GM15510 (cell line): ENCODE data around the gene ALDH18A1.
A peak's percentile ranks its signal among the peaks of the same experiment; 100 is the strongest.

ENCODE experiments used
- POLR2A ChIP-seq: IDR thresholded peaks from 3 replicates; pipeline ENCODE4 v1.6.1; 2011; ENCODE audit warnings: borderline replicate concordance; ENCODE audit not compliant: insufficient read length; ENCODE audit errors: extremely low read depth

The ALDH18A1 gene

DNA sequence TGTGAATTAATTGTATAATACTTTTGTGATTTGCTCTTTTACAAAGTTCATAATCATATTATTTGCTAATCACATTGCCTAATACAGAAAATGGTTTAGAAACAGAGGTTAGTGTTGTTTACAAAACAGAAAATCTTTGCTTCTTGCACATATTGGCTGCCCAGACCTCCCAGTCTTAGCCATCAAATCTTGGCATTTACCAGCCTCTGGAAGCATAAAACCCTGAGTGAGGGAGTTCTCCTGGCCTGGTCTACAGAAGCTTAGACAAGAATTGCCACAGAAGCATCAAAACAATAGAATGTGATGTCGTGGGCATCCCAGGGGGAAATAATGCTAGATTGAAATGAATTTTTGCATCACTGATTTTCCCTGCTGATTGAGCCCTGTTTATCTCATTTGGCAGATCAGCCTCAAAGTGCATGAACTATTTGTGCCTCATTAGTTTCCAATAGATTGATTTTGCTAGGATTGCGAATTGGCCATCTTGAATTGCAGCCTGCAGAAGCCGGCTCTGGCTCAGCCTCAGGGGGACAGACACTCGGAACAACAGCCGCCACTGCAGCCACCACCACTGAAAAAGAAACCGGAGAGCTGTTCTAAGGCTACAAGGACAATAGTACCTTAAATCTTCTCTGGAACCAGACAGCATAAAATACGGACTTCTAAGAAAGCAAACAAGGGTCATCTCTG, 84.2 kb downstream of the ALDH18A1 start:
- no peak for TF ChIP-seq POLR2A

DNA sequence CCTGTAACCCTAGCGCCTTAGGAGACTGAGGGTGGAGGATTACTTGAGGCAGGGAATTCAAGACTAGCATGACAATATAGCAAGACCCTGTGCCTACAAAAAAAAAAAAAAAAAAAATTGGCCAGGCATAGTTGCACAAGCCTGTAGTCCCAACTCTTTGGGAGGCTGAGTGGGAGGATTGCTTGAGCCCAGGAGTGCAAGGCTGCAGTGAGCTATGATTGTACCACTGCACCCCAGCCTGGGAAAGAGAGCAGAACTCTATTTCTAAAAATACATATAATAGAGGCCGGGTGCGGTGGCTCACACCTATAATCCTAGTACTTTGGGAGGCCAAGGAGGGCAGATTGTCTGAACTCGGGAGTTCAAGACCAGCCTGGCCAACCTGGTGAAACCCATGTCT, 85.1 kb downstream of the ALDH18A1 start:
- no peak for TF ChIP-seq POLR2A

DNA sequence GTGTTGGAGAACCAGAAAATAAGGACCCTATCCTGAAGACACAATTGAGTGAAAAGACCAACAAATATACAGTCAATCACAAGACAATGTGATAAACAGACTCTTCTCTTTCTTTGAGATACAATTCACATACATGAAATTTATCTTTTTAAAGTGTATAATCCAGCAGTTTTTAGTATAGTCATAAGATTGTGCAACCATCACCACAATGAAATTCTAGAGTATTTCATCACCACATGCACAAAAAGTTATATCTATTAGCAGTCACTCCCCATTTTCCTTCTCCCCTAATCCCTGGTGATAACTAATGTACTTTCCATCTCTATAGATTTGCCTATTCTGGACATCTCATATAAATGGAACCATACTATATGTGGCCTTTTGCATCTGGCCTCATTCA, 87.1 kb downstream of the ALDH18A1 start:
- no peak for TF ChIP-seq POLR2A

DNA sequence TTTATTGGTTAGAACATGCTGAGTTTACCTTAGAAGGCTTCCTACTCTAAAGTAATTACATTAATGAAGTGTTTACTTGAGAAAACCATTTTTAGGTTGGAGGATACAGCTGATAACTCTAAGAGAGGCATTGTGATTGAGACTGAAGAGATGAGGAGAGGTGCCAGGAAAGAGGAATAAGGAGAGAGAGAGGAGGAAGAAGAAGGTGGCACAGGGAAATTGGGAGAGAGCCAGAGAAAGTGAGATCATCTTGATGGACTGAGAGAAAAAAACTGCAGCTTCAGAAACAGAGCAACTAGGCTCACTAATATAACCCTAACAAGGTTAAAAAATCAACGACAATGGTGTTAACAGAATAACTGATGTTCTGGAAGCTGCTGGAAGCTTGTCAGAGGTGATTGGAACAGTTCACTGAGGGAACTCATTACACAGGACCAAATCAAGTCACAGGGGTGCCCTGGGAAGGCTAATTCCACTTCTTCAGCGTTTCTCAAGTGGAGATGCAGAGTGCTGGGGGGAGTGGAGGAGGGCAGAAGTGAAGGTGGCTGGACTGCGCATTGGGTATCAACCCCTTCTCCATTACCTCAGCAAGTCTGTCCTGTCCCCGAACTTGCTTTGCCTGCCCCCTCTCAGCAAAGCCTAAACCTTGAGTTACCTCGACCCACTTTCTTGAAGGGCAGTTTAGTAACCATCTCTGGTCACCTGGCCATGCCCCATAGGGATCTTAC, 88.4 kb downstream of the ALDH18A1 start:
- no peak for TF ChIP-seq POLR2A

DNA sequence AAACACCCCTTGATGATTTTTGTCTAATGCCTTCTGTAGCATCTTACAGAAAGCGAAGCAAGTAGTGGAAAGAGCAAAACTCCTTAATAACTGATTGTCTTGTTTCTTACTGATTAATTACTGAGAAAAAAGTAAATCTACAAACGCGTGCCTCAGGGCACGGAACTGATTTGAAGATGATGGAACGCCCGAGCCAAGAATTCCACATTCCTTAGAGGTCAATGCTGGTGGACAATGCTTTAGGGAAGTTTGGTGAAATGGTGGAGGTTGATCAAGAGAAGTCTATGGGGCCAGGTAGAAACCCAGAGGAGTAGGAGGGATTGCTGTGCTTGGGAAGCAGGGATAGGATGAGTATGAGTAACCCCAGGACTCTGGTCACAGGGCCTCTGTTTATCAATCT, 90.4 kb downstream of the ALDH18A1 start:
- no peak for TF ChIP-seq POLR2A

DNA sequence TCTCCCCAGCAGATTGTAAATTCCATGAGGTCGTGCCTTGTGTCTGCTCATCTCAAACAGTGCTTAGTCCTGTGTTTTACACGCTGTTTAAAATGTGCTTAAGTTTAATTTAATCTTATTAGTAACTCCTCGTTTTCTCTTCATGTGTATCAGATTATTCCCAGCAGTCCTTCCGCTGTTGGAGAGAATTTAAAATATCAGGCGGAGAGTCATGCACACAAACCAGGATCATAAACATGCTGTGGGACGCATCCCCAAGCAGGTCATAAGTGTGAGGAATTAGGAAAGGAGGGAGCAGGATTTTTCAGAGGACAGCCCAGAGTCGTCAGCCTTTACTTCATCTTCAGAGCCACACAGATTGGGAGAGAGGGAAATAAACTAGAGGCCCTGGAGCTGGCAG, 91.2 kb downstream of the ALDH18A1 start:
- no peak for TF ChIP-seq POLR2A

DNA sequence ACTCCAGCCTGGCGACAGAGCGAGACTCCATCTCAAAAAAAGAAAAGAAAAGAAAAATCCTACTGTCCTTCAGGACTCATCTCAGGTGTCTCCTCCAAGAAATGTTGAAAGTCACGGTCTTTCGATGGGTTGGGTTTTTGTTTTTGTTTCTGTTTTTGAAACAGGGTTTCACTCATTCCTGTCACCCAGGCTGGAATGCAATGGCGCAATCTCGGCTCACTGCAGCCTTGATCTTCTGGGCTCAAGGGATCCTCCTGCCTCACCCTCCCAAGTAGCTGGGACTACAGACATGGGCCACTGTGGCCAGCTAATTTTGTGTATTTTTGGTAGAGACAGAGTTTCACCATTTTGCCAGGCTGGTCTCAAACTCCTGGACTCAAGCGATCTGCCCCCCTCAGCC, 92.2 kb downstream of the ALDH18A1 start:
- no peak for TF ChIP-seq POLR2A

DNA sequence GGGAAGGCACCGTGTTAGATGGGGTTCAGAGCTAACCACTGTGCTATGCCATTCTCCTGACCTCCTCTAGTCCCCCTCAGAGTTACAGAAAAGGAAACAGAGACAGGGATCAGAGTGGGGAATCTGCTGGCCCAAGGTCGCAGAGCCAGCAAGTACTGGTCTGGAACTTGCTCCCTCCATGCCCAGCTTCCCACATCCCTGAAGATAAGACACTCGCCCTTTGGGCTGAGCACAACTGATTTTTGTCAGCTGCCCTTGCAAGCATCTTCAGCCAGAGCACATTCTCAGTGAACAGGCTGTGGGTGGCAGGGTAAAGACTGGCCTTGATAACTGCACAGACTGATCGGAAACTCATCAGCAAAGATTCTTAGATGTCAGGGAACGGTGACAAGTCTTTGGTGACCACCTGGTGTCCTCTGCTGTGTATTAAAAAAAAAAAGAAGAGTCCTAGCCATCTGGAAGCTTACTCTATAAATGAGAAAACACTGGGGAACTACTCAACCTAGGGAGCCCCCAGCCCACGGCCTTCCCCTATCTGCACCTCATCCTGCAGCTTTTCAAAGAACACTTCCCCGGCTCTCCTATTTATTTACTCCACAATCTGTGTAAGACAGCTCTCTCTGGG, 94.1 kb downstream of the ALDH18A1 start:
- no peak for TF ChIP-seq POLR2A

DNA sequence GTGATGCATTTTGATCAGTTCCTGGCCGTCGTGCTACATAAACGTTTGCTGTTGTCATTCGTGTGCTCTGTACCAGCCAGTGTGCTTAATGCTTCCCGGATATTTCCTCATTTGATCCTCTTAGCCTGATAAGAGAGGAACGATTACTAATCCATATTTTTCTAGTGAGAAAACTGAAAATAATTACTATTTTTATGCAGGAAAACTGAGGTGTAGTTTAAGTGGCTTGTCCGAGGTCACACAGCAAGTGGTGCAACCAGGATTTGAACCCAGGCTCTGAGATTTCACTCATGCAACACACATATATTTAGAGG, 94.7 kb downstream of the ALDH18A1 start:
- TF ChIP-seq POLR2A: no peak

DNA sequence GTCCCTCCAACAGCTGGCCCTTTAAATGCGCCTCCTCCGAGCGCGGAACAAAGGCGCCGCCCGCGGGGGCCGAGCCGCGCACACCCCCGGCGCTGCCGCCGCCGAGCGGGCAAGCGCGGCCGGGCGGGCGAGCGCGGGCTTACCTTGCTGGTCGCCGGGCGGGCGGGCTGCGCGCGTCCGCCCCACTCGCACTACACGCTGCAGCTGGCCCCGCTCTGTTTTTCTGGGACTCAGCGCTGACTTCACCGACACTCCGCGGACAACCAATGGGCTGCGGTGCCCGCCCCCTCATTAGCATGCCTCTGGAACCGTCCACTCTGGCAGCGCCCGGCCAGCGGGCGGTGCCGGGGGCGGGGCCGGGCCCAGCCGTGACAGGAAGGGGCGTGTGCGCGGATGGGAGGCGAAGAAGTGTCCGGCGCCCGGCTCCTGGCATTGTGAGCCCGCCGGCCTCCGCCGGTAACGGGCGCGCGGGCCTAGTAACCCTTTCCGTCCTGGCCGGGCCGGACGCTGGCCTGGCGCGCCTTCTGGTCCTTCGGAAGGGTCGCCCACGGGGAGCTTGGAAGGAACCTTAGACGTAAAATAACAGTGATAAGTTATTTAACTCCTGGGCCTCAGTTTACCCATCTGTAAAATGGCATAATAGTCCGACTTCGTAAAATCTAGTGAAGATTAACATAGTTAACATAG, 95.2 kb downstream of the ALDH18A1 start, which contains the start of gene SORBS1:
TSS of gene SORBS1 (minus strand) at position 195 of the 687 bp plus-strand sequence. CDS start 120,236 bp downstream, outside the sequence.
- peak; percentile 36 for TF ChIP-seq POLR2A

DNA sequence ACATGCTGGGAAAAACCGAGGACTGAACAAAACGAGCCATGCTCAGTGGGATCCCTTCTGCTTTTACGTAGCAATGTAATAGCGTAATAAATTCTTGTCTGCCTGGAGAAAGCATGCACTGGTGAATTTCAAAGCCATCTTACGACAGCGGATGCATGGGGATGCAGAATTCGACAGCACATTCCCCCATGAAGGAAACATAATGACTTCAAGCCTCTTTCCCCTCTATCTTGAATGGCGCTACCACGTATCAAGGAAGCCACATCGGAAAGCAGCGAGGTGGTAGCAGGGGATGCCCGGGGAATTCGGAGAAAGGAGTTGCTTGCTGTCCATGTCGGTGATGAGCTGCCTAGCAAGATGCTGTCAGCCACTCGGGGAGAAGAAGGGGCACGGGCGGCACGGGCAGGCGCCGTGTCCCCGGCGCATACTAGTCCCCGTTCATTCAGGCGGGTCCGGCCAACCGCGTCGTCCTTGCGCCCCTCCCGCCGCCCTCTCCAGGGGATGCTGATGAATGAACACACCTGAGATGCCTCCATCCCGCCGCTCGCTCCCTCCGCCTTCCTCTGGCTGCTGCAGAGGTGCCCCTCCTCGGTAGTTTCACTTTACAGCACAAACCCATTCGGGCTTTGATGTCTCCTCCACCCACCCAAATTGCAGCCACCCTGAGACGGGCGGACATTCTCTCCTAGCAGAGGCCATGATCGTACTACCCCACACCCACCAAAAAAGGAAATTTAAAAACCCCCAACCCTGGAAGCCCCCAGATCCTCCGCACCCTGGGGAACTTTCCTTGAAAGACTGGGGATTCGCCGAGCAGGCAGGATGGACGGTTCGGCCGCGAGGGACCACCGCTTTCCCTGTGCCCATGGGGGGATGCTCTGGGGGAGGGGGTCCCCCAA, 96.0 kb downstream of the ALDH18A1 start:
- TF ChIP-seq POLR2A: no peak

DNA sequence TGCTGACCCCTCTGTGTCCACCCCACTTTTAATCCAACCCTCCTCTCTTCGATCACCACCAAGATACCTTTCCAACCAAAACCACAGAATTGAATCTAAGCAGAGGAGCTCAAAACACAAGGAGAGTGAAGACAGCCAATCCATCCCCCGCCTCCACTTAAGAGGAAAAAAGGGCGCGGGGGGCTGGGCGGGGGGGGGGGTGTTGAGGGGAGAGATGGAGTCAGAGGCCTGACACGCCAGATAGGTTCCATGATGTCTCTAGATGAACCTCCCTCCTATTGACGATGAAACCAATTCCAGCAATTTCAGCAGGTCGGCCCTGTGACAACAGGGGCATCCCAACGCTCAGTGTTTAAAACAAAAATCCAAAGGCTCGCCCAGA, 96.6 kb downstream of the ALDH18A1 start:
- TF ChIP-seq POLR2A: no peak

DNA sequence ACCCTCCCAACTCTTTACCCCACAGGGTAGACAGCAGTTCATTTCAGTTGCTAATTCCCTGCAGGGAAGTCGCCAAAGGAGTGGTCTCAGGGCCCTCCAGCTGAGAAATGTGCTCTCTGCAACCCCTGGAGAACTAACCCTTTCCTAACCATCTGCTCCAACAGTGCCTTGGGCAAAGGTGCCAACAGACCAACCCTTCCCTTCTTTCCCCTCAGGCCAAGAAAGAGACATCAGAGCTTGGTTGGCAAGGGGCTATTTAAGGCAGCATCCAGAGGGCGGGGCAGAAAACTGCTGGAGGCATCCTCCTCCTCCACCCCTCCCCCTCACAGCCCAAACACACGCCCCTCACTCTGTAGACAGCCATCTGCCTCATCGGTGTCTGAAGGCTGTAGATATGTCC, 97.0 kb downstream of the ALDH18A1 start:
- TF ChIP-seq POLR2A: no peak

DNA sequence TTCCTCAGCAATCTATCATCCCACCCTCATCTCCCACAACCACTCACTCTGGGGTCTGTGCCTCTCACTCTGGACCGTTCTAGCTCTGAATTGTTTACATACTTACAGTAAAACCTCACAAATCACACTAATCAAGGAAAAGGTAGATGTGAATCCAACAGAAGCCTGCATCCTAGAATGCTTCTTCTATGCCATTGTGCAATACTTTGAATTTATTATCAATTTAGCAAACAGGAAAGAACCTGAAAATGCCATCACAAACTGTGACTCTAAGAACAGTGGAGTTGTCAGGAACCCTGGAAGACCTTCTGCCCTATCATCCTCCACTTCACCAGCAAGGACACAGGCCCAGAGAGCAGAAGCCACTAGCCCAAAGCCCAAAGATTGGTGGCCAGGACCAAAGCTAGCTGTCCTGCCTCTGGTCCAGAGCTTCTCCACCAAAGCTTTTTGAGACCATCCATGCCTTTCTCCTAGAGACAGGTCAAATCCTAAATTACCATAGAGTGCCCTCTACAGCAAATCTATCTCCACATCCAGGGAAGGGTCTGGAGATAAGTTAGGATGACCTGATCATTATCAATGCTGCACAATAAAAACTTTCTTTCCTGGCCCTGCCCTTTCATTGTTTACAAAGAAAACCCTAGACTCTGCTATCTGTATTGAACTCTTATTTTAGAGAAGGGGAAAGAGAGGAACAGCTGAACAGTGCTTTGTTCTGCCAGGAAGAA, 97.8 kb downstream of the ALDH18A1 start:
- no peak for TF ChIP-seq POLR2A
